Measurements from ENCODE around the gene ZER1. TPM values are rescaled to one million over a fixed set of nuclear protein-coding genes. Genes with fewer than 3 reads are reported as not detected.

ZER1 gene
- total RNA-seq, result 8.6 and 12.7 TPM in 2 replicates

GRCh38 chr9:128771745-128772519, at the start of gene ZER1:
TSS of gene ZER1 (minus strand) at chr9:128771927. CDS start at chr9:128755565, 16,362 bp downstream.

GRCh38 chr9:128818099-128818838, 46.5 kb upstream of the ZER1 start, which contains the start of gene ENDOG:
TSS of gene ENDOG (plus strand) at chr9:128818500. CDS start at chr9:128818685, 185 bp downstream.

GRCh38 chr9:128786681-128787601, 15.2 kb upstream of the ZER1 start, which contains the start of gene TBC1D13:
TSS of gene TBC1D13 (plus strand) at chr9:128787253. CDS start at chr9:128787354, 101 bp downstream.

GRCh38 chr9:128723866-128724743, 47.6 kb downstream of the ZER1 start, which contains the start of gene ZDHHC12:
TSS of gene ZDHHC12 (minus strand) at chr9:128724127. CDS start at chr9:128724093, 34 bp downstream.

GRCh38 chr9:128702445-128702948, 69.2 kb downstream of the ZER1 start, which contains the start of gene PKN3:
TSS of gene PKN3 (plus strand) at chr9:128702503. CDS start at chr9:128702916, 413 bp downstream.

GRCh38 chr9:128688501-128689292, 83.0 kb downstream of the ZER1 start, which contains the start of gene SET:
TSS of gene SET (plus strand) at chr9:128689222. CDS start at chr9:128689583, 361 bp downstream.

Other genes with a start within 250 kb of the ZER1 start
- 484 and 510 TPM in 2 replicates for gene SPTAN1, start 219.3 kb downstream of the ZER1 start, total RNA-seq
- 44.1 and 70.7 TPM in 2 replicates for gene DYNC2I2, start 115.1 kb downstream of the ZER1 start, total RNA-seq
- 746 and 844 TPM in 2 replicates for gene SET, start 82.7 kb downstream of the ZER1 start, total RNA-seq
- gene PKN3, start 69.4 kb downstream of the ZER1 start, total RNA-seq, result 16.6 and 18.5 TPM in 2 replicates
- 29.4 and 31.9 TPM in 2 replicates for gene ZDHHC12, start 47.8 kb downstream of the ZER1 start, total RNA-seq
- gene TBC1D13, start 15.3 kb upstream of the ZER1 start, total RNA-seq, result 11.7 and 14.0 TPM in 2 replicates
- gene ENDOG, start 46.6 kb upstream of the ZER1 start, total RNA-seq, result 28.3 and 32.8 TPM in 2 replicates
- gene SPOUT1, start 57.9 kb upstream of the ZER1 start, total RNA-seq, result 13.0 and 14.8 TPM in 2 replicates
- gene KYAT1, start 110.0 kb upstream of the ZER1 start, total RNA-seq, result 7.6 and 10.8 TPM in 2 replicates
- gene LRRC8A, start 110.2 kb upstream of the ZER1 start, total RNA-seq, result 110 and 120 TPM in 2 replicates
- gene PHYHD1, start 149.1 kb upstream of the ZER1 start, total RNA-seq, result 0.27 and 0.75 TPM in 2 replicates
- gene DOLK, start 175.7 kb upstream of the ZER1 start, total RNA-seq, result 23.4 and 30.9 TPM in 2 replicates
- 44.7 and 55.3 TPM in 2 replicates for gene NUP188, start 175.8 kb upstream of the ZER1 start, total RNA-seq